Vagina (tissue), 2 donors: ENCODE data around the gene BLMH.

Source experiments
- CTCF ChIP-seq, 3 experiments: fragments of 450-650 bp in 2 of 3; fragments of 200-600 bp in 1 of 3; sonication (generic) in 1 of 3; IDR thresholded peaks; one replicate each; pipeline ENCODE4 v1.5.1; 2017 to 2019; ENCODE audit warnings: antibody characterized with exemption in 3 of 3, mild to moderate bottlenecking in 2 of 3, moderate library complexity in 2 of 3
- POLR2A ChIP-seq, 2 donors: fragments of 450-650 bp; IDR thresholded peaks; one replicate each; pipeline ENCODE4 v1.6.1; 2017; ENCODE audit warnings: antibody characterized with exemption in 2 of 2, mild to moderate bottlenecking in 2 of 2, moderate library complexity in 2 of 2

GRCh38 chr17:30226878-30227277 lies 64.9 kb downstream of the BLMH start:
- no peak for TF ChIP-seq CTCF (IDR thresholded peaks at IDR 0.05)
- TF ChIP-seq POLR2A (IDR thresholded peaks at IDR 0.05), result no peak
